Muscle layer of duodenum (tissue), 2 donors: ENCODE data around the gene KCTD4.

ENCODE experiments used
- H3K27ac ChIP-seq: one replicate; pipeline ENCODE4 v1.7.0; 2013; ENCODE audit warnings: mild to moderate bottlenecking, low read length
- H3K27me3 ChIP-seq: one replicate; pipeline ENCODE4 v1.7.0; 2013; ENCODE audit warnings: low read depth, mild to moderate bottlenecking, control low read depth, low read length
- H3K36me3 ChIP-seq, 2 donors: one replicate each; pipeline ENCODE4 v1.7.0; 2013; ENCODE audit warnings: low read length in 2 of 2, control low read depth in 1 of 2, mild to moderate bottlenecking in 1 of 2; ENCODE audit not compliant: insufficient read depth in 2 of 2, control insufficient read depth in 1 of 2
- H3K4me1 ChIP-seq, 2 donors: one replicate each; pipeline ENCODE4 v1.7.0; 2013; ENCODE audit warnings: low read length in 2 of 2, mild to moderate bottlenecking in 2 of 2, control low read depth in 1 of 2, moderate library complexity in 1 of 2; ENCODE audit not compliant: insufficient read depth in 2 of 2, control insufficient read depth in 1 of 2
- H3K4me3 ChIP-seq, 2 donors: one replicate each; pipeline ENCODE4 v1.7.0; 2013; ENCODE audit warnings: low read length in 2 of 2, low read depth in 1 of 2, mild to moderate bottlenecking in 1 of 2
- H3K9me3 ChIP-seq, 2 donors: one replicate each; pipeline ENCODE4 v1.7.0; 2013; ENCODE audit warnings: low read length in 2 of 2, control low read depth in 1 of 2, mild to moderate bottlenecking in 1 of 2; ENCODE audit not compliant: control insufficient read depth in 1 of 2
- donor health status: healthy.

KCTD4 gene

DNA sequence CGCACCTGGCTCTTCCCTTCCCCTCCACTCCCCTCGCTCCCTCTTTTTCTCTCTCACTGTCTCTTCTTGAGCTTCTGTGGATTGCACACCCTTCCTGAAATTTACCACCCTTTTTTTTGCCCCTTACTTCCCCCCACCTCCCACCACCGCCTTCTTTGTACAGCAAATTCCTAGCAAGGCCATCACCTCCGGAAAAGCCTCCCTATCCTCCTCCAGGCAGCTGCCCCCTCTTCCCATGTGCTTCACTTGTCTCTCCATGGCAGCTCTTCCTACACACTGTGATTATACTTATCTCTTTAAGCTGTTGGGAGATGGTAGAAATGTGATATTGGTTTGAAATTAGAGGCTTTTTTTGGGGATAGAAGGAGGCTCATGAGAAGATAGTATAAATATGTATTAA lies 28.3 kb upstream of the KCTD4 start:
- no peaks in the 10 kb centered on the region for H3K36me3 ChIP-seq
- H3K27me3 ChIP-seq, result no peaks in the 10 kb centered on the region
- peaks cover 0 to 10% of the 10 kb centered on the region in 2 donors for H3K4me1 ChIP-seq
- H3K9me3 ChIP-seq, result no peaks in the 10 kb centered on the region
- H3K27ac ChIP-seq, result no peak overlapping the region
- no peak overlapping the region for H3K4me3 ChIP-seq

DNA sequence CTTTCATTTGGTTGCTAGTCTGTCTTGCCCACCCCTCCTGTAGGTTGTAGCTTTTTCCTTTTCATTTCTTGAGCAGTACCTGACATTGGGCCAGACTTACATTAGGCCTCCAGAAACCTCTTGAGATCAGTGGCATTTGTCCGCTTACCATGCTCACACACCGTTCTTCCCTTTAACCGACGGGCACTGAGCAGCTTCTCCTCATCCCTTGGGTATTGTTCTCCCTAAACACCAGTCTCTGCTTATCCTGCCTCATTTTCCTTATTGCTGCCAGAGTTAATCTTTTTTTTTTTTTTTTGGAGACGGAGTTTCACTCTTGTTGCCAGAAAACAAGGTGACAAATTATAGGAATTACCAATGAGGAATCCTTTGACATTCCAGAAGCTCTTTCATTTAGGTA lies 27.2 kb upstream of the KCTD4 start:
- H3K27ac ChIP-seq, result no peak overlapping the region
- H3K4me3 ChIP-seq, result no peak overlapping the region
- H3K4me1 ChIP-seq, result peaks cover 0 to 10% of the 10 kb centered on the region in 2 donors
- no peaks in the 10 kb centered on the region for H3K9me3 ChIP-seq
- H3K36me3 ChIP-seq, result no peaks in the 10 kb centered on the region
- no peaks in the 10 kb centered on the region for H3K27me3 ChIP-seq

DNA sequence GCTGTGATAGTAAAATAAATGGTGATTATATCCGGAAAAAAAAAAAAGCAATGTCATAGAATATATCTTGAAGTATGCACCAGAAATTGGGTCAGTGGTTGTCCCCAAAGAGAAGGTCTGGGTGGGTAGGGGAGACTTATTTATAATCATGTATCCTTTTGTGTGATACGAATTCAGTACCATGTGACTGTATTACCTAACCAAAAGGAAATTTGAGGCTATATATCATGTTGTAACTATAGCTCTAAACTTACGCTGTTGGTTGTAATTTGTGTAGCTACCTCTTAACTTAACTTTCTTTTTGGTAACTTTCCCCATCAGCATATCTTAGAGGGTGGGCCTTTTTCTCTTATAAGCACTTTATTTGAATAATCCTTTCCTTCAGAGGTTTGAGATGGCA lies 25.2 kb upstream of the KCTD4 start:
- H3K4me1 ChIP-seq, result peaks cover 0 to 2% of the 10 kb centered on the region in 2 donors
- no peaks in the 10 kb centered on the region for H3K9me3 ChIP-seq
- H3K4me3 ChIP-seq, result no peak overlapping the region
- no peaks in the 10 kb centered on the region for H3K27me3 ChIP-seq
- no peak overlapping the region for H3K27ac ChIP-seq
- H3K36me3 ChIP-seq, result no peaks in the 10 kb centered on the region

DNA sequence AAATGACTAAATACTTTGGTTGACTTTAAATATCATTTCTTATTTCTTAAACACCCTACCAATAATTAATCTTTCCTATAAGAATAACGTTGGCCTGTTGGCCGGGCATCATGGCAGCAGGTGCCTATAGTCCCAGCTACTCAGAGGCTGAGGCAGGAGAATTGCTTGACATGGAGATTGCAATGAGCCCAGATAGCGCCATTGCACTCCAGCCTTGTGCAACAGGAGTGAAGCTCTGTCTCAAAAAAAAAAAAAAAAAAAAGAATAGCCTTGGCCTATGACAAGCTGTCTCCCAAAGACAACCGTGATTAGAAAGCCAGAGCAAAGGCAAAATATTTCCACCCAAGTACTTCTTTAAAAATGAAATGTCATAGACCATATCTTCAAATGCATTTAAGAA lies 24.5 kb upstream of the KCTD4 start:
- Histone ChIP-seq H3K27ac (no peak overlapping the region), H3K4me3 (no peak overlapping the region), H3K36me3 (no peaks in the 10 kb centered on the region), H3K9me3 (no peaks in the 10 kb centered on the region), H3K27me3 (no peaks in the 10 kb centered on the region), H3K4me1 (peaks cover 0 to 2% of the 10 kb centered on the region in 2 donors)

DNA sequence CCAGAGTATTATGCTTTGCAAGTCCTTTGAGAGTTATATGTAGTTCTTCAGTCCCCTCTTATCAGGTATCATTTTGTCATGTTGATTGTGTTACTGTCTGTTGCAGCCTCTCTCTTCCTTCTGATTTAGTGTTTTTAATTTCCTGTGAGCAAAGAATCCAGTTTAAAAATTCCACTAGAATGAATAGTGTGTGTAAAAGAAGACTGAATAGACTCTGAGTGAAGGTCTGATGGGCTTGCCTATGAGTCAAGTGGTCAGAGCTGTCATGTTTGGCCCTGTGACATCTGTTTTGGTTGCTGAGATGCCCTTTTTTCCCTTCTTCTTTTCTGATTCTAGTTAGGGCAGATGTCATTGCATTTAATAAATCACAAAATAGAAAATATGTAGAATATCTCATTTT lies 23.3 kb upstream of the KCTD4 start:
- H3K27me3 ChIP-seq, result no peaks in the 10 kb centered on the region
- H3K4me1 ChIP-seq, result peaks cover 0 to 6% of the 10 kb centered on the region in 2 donors
- H3K9me3 ChIP-seq, result no peaks in the 10 kb centered on the region
- no peak overlapping the region for H3K4me3 ChIP-seq
- H3K27ac ChIP-seq, result no peak overlapping the region
- no peaks in the 10 kb centered on the region for H3K36me3 ChIP-seq

DNA sequence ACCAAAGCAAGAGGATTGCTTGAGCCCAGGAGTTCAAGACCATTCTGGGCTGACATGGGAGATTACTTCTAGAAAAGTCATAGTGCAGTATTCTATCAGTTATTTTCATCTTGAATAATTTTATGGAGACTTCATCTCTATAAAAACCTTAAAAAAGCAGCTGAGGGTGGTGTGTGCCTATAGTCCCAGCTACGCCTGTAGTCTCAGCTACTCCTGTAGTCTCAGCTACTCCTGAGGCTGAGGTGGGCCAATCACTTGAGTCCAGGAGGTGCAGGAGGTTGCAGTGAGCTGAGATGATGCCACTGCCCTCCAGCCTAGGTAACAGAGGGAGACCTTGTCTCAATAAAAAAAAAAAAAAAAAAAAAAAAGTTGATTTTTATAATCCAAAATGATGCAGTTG lies 22.1 kb upstream of the KCTD4 start:
- Histone ChIP-seq H3K4me1 (peaks cover 0 to 14% of the 10 kb centered on the region in 2 donors), H3K27me3 (no peaks in the 10 kb centered on the region), H3K9me3 (no peaks in the 10 kb centered on the region), H3K27ac (no peak overlapping the region), H3K36me3 (no peaks in the 10 kb centered on the region), H3K4me3 (no peak overlapping the region)

DNA sequence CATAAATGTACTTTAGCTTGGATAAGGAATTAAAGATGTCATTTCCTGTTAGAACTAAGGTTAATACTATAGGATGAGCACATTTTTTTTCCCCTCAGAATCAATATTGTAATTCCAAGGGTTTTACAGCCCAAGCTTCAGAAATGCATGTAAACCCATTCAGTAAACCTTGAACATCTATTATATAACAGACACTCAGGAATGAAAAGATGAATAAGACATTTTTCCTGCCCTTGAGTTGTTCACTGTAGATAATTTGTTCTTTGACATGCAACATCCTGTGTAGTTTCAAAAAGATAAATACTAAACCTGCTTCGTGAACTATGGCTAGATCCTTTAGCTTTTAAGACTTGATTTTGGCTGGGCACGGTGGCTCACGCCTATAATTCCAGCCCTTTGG lies 21.7 kb upstream of the KCTD4 start:
- Histone ChIP-seq H3K36me3 (no peaks in the 10 kb centered on the region), H3K9me3 (no peaks in the 10 kb centered on the region), H3K27ac (no peak overlapping the region), H3K4me3 (no peak overlapping the region), H3K27me3 (no peaks in the 10 kb centered on the region), H3K4me1 (peaks cover 0 to 18% of the 10 kb centered on the region in 2 donors)

DNA sequence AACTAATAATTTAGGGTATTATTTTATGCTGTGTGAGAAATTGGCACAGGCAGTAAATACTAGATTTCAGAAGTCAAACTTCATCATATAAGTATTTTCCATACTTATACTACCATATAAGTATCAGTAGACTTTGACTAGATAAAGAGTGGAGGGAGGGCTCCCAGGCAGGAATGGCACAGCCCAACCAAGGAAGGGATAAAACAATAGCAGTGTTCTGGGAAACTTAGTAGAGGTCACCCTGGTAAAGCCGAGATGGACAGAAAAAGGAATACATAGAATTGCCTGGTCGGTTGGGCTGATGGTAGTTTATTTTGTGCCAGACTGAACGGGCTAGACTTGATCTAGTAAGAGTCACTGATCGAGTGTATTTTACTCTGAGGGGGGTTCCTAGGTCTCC lies 19.6 kb upstream of the KCTD4 start:
- Histone ChIP-seq H3K4me3 (no peak overlapping the region), H3K27me3 (no peaks in the 10 kb centered on the region), H3K36me3 (no peaks in the 10 kb centered on the region), H3K4me1 (peaks cover 0 to 20% of the 10 kb centered on the region in 2 donors), H3K27ac (no peak overlapping the region), H3K9me3 (no peaks in the 10 kb centered on the region)

DNA sequence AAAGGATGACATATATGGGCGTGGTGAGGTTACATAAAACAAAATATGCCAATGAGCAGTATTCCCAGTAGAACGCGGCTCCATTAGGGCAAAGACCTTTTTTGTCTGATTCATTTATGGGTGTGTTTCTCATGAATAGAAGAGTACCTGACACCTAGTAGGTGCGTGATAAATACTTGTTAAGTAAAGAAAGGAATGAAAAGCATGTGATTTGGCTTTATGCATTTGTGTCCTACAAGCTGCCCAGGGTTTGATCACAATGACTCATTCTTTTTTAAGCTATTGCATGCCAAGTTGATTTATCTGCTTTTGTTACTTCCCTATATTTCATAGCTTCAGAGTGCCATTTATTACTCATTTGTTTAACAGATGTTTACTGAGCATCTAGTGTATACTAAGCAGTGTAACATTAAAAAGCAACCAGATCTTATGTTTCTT lies 19.1 kb upstream of the KCTD4 start:
- Histone ChIP-seq H3K27ac (no peak overlapping the region), H3K9me3 (no peaks in the 10 kb centered on the region), H3K4me3 (no peak overlapping the region), H3K27me3 (no peaks in the 10 kb centered on the region), H3K36me3 (no peaks in the 10 kb centered on the region), H3K4me1 (peaks cover 0 to 20% of the 10 kb centered on the region in 2 donors)

DNA sequence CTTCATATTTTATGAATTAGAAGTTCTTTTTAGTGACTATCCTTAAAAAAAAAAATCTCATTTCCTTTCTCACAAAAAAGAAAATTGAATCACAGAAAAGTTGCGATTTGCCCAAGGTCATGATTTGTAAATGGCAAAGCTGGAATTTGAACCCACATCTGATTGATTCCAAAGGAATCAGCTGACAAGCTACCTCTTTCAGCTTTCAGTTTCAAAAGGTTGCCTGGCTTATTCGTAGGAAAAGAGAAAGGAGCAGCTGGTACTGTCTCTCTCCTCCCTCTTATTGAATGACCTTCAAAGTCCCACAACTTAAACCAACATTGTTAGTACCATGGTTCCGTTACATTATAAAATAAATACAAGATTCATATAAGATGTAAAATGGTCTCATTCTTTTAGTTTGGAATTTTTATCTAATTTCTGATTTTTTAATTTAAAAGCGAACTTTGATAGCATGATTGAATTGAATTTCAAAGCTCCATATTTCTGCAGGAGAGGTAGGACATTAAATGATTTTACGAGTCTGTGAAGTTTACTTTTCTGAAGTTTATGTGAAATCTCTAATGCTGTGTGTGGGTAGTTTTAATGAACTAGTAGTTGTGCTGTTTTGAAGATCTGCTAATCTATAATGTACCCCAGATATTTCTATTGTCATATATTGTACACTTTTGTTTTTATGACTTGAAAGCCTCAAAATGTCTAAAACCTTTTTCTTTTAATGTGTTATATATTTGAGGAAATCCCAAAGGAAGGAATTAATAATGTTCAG lies 18.5 kb upstream of the KCTD4 start:
- Histone ChIP-seq H3K4me1 (peaks cover 0 to 20% of the 10 kb centered on the region in 2 donors), H3K27ac (no peak overlapping the region), H3K27me3 (no peaks in the 10 kb centered on the region), H3K9me3 (no peaks in the 10 kb centered on the region), H3K36me3 (no peaks in the 10 kb centered on the region), H3K4me3 (no peak overlapping the region)

DNA sequence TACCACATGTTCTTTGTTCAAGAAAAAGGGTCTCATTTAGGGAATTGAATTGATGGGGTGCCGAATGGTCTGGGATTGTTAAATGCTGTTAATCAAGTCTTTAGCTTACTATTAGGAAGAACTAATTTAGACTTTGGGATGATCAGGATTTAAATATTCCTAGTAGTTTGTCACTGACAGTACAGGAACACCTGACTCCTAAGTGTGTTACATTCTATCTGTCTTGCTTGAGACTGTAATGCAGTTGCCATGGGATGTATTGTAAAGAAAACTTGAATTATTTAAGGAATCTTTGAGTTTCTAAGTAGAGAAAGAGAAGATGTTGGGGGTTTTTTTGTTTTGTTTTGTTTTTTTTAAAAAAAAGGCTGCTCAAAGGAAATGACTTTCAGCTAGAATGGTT lies 17.8 kb upstream of the KCTD4 start:
- no peak overlapping the region for H3K27ac ChIP-seq
- no peaks in the 10 kb centered on the region for H3K9me3 ChIP-seq
- H3K36me3 ChIP-seq, result no peaks in the 10 kb centered on the region
- H3K27me3 ChIP-seq, result no peaks in the 10 kb centered on the region
- no peak overlapping the region for H3K4me3 ChIP-seq
- peaks cover 0 to 20% of the 10 kb centered on the region in 2 donors for H3K4me1 ChIP-seq

DNA sequence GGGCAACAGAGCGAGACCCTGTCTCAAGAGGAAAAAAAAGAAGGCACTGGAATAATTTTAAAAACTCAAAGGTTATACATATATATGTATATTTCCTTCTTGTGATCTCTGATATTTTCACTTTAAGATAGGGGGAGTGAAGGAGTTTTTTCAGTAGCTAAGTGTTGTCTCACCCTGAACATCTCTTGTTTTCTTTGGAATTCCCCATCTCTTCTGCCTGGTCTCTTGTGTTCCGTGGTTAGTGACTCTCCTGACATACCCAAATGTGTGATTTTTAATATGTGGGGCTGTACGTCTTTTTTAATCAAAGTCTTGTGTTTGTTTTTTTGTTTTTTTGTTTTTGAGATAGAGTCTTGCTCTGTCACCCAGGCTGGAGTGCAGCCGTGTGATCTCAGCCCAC lies 15.3 kb upstream of the KCTD4 start:
- Histone ChIP-seq H3K4me3 (no peak overlapping the region), H3K27ac (no peak overlapping the region), H3K4me1 (peaks cover 0 to 18% of the 10 kb centered on the region in 2 donors), H3K27me3 (no peaks in the 10 kb centered on the region), H3K9me3 (no peaks in the 10 kb centered on the region), H3K36me3 (no peaks in the 10 kb centered on the region)
